Mesothelial cell of epicardium (in vitro differentiated cells): Measurements from ENCODE around the gene SELENOI. TPM values are rescaled to one million over a fixed set of nuclear protein-coding genes. Genes with fewer than 3 reads are reported as not detected.

Experiments
- DNase-seq, 2 experiments: peaks; one replicate each; pipeline ENCODE4 v3.0.0; 2021; ENCODE audit warnings: low spot score in 2 of 2; ENCODE audit not compliant: unreplicated experiment in 2 of 2
- H3K27ac Mint-ChIP-seq: 2 replicates; pipeline ENCODE4 v1.8.0; 2021; ENCODE audit warnings: mixed read lengths
- H3K27me3 Mint-ChIP-seq: 2 replicates; pipeline ENCODE4 v1.8.0; 2021; ENCODE audit warnings: low read depth, mixed read lengths
- H3K36me3 Mint-ChIP-seq: 2 replicates; pipeline ENCODE4 v1.8.0; 2021; ENCODE audit warnings: mixed read lengths
- H3K4me1 Mint-ChIP-seq: 2 replicates; pipeline ENCODE4 v1.8.0; 2021; ENCODE audit warnings: mixed read lengths
- H3K4me3 Mint-ChIP-seq: 2 replicates; pipeline ENCODE4 v1.8.0; 2021; ENCODE audit warnings: mild to moderate bottlenecking, moderate library complexity, mixed read lengths
- H3K9me3 Mint-ChIP-seq: 2 replicates; pipeline ENCODE4 v1.8.0; 2021; ENCODE audit warnings: mixed read lengths
- total RNA-seq: library from RNA; stranded (reverse); gene quantifications from 3 replicates; pipeline ENCODE4 v1.2.1, GENCODE V29; 2021
- TF ChIP-seq, protein P1 (sequence below): fragments of 200-600 bp; sonication (generic); IDR thresholded peaks from one replicate; pipeline ENCODE4 v1.5.0; 2021; ENCODE audit warnings: antibody characterized with exemption; ENCODE audit not compliant: unreplicated experiment

Gene SELENOI
- total RNA-seq, 1 donor from 2014 or later, result 32.0 TPM

DNA sequence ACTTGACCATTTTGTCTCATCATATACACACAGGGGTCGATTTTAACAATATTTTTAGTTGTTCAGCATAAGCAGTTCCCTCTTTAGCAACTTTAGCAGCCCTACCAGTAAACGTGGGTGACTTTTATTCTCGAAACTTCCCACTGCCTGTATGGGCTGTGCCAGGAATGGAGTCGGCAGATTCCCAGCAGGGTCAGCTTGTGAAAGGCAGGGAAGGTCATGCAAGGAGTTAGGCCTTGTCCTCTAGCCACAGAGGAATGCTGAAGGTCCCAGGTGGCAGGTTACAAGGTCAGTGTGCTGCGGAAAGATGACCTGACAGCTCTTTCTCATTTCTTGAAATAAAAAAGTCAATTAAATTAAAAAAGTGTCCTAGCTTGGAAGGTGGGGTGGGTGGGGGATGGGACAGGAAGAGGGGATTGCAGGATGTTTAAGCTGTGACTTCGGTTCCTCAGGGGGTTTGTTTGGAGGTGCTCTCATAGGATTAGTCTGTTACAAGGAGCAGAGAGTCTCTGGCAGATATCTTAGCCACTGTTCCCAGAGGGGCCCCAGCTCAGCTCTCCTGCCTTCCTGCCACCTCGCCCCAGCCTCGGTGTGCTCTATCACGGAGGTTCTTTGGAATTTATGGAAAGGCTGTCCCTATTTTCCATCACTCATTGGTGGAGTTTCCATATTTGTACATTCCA lies 77.1 kb downstream of the SELENOI start:
- DNase-seq, result no peak
- Mint-ChIP-seq H3K27ac (no peak overlapping the region), H3K9me3 (peaks cover 6% of the 10 kb centered on the region), H3K27me3 (no peaks in the 10 kb centered on the region), H3K36me3 (no peaks in the 10 kb centered on the region), H3K4me3 (no peak overlapping the region), H3K4me1 (no peaks in the 10 kb centered on the region)
- TF ChIP-seq, protein P1, sequence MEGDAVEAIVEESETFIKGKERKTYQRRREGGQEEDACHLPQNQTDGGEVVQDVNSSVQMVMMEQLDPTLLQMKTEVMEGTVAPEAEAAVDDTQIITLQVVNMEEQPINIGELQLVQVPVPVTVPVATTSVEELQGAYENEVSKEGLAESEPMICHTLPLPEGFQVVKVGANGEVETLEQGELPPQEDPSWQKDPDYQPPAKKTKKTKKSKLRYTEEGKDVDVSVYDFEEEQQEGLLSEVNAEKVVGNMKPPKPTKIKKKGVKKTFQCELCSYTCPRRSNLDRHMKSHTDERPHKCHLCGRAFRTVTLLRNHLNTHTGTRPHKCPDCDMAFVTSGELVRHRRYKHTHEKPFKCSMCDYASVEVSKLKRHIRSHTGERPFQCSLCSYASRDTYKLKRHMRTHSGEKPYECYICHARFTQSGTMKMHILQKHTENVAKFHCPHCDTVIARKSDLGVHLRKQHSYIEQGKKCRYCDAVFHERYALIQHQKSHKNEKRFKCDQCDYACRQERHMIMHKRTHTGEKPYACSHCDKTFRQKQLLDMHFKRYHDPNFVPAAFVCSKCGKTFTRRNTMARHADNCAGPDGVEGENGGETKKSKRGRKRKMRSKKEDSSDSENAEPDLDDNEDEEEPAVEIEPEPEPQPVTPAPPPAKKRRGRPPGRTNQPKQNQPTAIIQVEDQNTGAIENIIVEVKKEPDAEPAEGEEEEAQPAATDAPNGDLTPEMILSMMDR, result no peak

DNA sequence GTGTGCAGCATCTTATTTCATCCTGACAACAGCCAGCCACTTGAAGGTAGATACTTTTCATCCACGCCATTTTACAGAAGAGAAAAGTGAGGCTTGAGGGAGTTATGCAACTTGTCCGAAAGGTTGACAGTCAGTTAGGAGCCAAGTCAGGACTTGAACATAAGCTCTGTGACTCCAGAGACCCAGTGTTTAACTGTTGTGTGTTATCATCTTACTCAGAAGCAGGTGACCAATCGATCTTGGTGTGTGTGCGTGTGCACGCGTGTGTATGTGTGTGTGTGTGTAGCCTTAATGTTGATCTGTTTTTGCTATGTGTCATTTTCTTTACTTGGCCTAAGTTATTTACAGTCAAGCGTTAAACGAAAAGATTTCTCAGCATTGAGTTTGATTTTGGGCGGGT lies 77.8 kb downstream of the SELENOI start:
- TF ChIP-seq, protein P1, result no peak
- H3K27me3 Mint-ChIP-seq, result no peaks in the 10 kb centered on the region
- H3K27ac Mint-ChIP-seq, result no peak overlapping the region
- H3K4me3 Mint-ChIP-seq, result no peak overlapping the region
- no peaks in the 10 kb centered on the region for H3K36me3 Mint-ChIP-seq
- peaks cover 6% of the 10 kb centered on the region for H3K9me3 Mint-ChIP-seq
- no peak for DNase-seq
- no peaks in the 10 kb centered on the region for H3K4me1 Mint-ChIP-seq

DNA sequence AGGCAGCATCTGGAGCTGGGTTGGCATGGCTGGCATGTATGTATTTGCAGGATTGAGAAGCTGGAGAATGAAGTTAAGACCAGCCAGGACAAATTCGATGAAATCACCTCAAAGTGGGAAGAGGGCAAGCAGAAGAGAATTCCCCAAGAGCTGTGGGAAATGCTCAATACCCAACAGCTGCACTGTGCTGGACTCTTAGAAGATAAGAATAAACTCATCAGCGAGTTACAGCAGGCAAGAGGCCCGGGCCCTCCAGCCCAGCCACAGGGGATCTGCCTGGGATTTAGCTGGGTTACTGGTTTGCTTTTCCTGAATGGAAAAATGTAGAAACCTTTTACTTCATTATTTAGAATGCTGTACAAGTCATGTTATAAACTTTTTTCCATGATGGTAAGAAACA lies 78.3 kb downstream of the SELENOI start:
- DNase-seq, result no peak
- H3K27ac Mint-ChIP-seq, result no peak overlapping the region
- H3K27me3 Mint-ChIP-seq, result no peaks in the 10 kb centered on the region
- H3K9me3 Mint-ChIP-seq, result peaks cover 6% of the 10 kb centered on the region
- H3K4me1 Mint-ChIP-seq, result no peaks in the 10 kb centered on the region
- TF ChIP-seq, protein P1, result no peak
- no peak overlapping the region for H3K4me3 Mint-ChIP-seq
- no peaks in the 10 kb centered on the region for H3K36me3 Mint-ChIP-seq

DNA sequence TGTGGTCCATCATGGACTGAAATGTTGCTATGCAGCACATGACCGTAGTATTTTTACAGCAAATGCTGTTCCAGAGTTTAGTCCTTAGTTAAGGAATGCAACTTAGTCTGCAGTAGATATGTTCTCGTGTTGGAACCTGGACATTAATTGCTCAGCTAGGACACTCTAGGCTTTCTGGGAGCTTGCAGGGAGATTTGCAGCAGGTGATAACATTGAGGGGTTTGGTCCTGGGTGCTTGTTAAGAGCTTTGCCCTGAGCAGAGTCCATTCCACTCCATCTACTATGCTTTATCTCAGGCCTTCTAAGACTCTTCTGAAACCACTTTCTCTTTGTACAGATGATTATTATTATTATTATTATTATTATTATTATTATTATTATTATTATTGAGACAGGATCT lies 82.9 kb downstream of the SELENOI start:
- Mint-ChIP-seq H3K27ac (no peak overlapping the region), H3K27me3 (no peaks in the 10 kb centered on the region), H3K4me1 (peaks cover 23% of the 10 kb centered on the region), H3K9me3 (peaks cover 6% of the 10 kb centered on the region), H3K4me3 (no peak overlapping the region), H3K36me3 (no peaks in the 10 kb centered on the region)
- TF ChIP-seq, protein P1, result no peak
- no peak for DNase-seq

DNA sequence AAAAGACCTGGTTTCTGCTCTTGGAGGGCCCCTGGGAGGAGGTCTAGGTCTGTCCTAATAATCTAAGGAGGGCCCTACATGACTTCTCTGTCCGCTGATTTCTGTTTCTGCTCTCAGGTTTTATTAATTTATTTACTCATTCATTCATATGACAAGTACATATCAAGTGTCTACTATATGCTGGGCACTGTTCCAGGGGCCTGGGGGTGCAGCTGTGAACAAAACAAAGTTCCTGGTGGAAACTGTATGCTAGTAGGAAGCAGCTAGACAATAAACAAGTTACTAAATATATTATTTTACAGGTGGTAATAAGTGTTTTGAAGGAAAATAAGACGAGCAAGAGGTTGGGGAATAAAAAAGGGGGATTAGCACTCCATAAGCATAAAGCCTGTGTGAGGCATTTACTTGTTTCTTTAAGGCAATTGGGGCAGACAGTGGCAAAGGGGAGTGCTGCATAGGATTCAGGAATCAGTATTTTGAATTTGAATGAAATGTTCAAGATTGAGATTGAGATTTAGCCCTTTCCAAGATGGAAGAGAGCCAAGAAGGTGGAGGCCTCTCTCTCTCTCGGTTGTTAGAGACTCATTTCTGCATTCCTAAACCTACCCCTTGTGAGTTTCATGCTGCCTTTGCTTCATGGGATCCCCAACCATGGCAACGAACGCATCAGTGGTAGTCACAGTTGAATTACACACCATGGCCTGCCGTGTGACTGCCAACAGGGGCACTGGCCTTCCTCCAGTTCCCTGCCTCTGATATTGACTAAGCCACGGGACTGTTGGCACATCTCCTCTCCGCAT lies 84.0 kb downstream of the SELENOI start:
- DNase-seq, result no peak
- Mint-ChIP-seq H3K4me3 (no peak overlapping the region), H3K27me3 (no peaks in the 10 kb centered on the region), H3K9me3 (peaks cover 6% of the 10 kb centered on the region), H3K36me3 (no peaks in the 10 kb centered on the region), H3K27ac (peak overlapping the region; percentile 45), H3K4me1 (peaks cover 23% of the 10 kb centered on the region)
- TF ChIP-seq, protein P1, result no peak
